T-helper 1 cell treated with Interleukin-12 subunit alpha and Interleukin-12 subunit beta and Interleukin-4 antibody, amounts not matched to agents 30 μg/mL and 1 μg/mL, for 36 hours (primary cell): ENCODE results near the gene AUTS2.

Experiments used
- H3K27ac Mint-ChIP-seq: one replicate; pipeline ENCODE4 v1.8.0; 2021; ENCODE audit warnings: mild to moderate bottlenecking, mixed read lengths
- H3K27me3 Mint-ChIP-seq: one replicate; pipeline ENCODE4 v1.8.0; 2021; ENCODE audit warnings: low read depth, mixed read lengths
- H3K36me3 Mint-ChIP-seq: one replicate; pipeline ENCODE4 v1.8.0; 2021; ENCODE audit warnings: low read depth, mixed read lengths
- H3K4me1 Mint-ChIP-seq: one replicate; pipeline ENCODE4 v1.8.0; 2021; ENCODE audit warnings: low read depth, mixed read lengths
- H3K4me3 Mint-ChIP-seq: one replicate; pipeline ENCODE4 v1.8.0; 2021; ENCODE audit warnings: mild to moderate bottlenecking, moderate library complexity, mixed read lengths
- H3K9me3 Mint-ChIP-seq: one replicate; pipeline ENCODE4 v1.8.0; 2021; ENCODE audit warnings: mixed read lengths

AUTS2 gene

GRCh38 chr7:70758646-70759045 lies 1160.4 kb downstream of the AUTS2 start:
- Mint-ChIP-seq H3K27me3 (no peaks in the 10 kb centered on the region), H3K27ac (no peak overlapping the region), H3K4me1 (peaks cover 5% of the 10 kb centered on the region), H3K9me3 (peaks cover 4% of the 10 kb centered on the region), H3K4me3 (no peak overlapping the region), H3K36me3 (no peaks in the 10 kb centered on the region)

- Mint-ChIP-seq H3K4me3 (no peak overlapping the region), H3K4me1 (peaks cover 10% of the 10 kb centered on the region), H3K27ac (no peak overlapping the region)
Measured at GRCh38 chr7:70759674-70760073, 1161.4 kb downstream of the AUTS2 start.

GRCh38 chr7:70761711-70762328 lies 1163.5 kb downstream of the AUTS2 start:
- H3K9me3 Mint-ChIP-seq = peaks cover 4% of the 10 kb centered on the region
- H3K4me3 Mint-ChIP-seq = no peak overlapping the region
- no peaks in the 10 kb centered on the region for H3K36me3 Mint-ChIP-seq
- H3K4me1 Mint-ChIP-seq = peaks cover 12% of the 10 kb centered on the region
- H3K27me3 Mint-ChIP-seq = no peaks in the 10 kb centered on the region
- no peak overlapping the region for H3K27ac Mint-ChIP-seq

More at GRCh38 chr7:70759674-70760073, 1161.4 kb downstream of the AUTS2 start:
- Mint-ChIP-seq H3K27me3 (no peaks in the 10 kb centered on the region), H3K9me3 (peaks cover 4% of the 10 kb centered on the region), H3K36me3 (no peaks in the 10 kb centered on the region)

GRCh38 chr7:70762696-70763095 lies 1164.4 kb downstream of the AUTS2 start:
- Mint-ChIP-seq H3K36me3 (no peaks in the 10 kb centered on the region), H3K4me1 (peaks cover 12% of the 10 kb centered on the region), H3K27me3 (no peaks in the 10 kb centered on the region), H3K4me3 (no peak overlapping the region), H3K9me3 (peaks cover 4% of the 10 kb centered on the region), H3K27ac (no peak overlapping the region)

GRCh38 chr7:70763961-70764691 lies 1165.9 kb downstream of the AUTS2 start:
- H3K27me3 Mint-ChIP-seq = no peaks in the 10 kb centered on the region
- peak overlapping the region; percentile 56 for H3K4me3 Mint-ChIP-seq
- H3K9me3 Mint-ChIP-seq = no peaks in the 10 kb centered on the region
- peaks cover 12% of the 10 kb centered on the region for H3K4me1 Mint-ChIP-seq
- H3K36me3 Mint-ChIP-seq = no peaks in the 10 kb centered on the region
- H3K27ac Mint-ChIP-seq = peak overlapping the region; percentile 73

- Mint-ChIP-seq H3K27me3 (no peaks in the 10 kb centered on the region), H3K4me3 (peak overlapping the region; percentile 56), H3K4me1 (peaks cover 12% of the 10 kb centered on the region), H3K27ac (no peak overlapping the region), H3K36me3 (no peaks in the 10 kb centered on the region), H3K9me3 (no peaks in the 10 kb centered on the region)
Measured at GRCh38 chr7:70764701-70765208, 1166.5 kb downstream of the AUTS2 start.

GRCh38 chr7:70765651-70766050 lies 1167.4 kb downstream of the AUTS2 start:
- no peak overlapping the region for H3K4me3 Mint-ChIP-seq
- H3K27ac Mint-ChIP-seq = no peak overlapping the region
- H3K4me1 Mint-ChIP-seq = peaks cover 12% of the 10 kb centered on the region
- H3K9me3 Mint-ChIP-seq = no peaks in the 10 kb centered on the region
- no peaks in the 10 kb centered on the region for H3K27me3 Mint-ChIP-seq
- H3K36me3 Mint-ChIP-seq = no peaks in the 10 kb centered on the region

- Mint-ChIP-seq H3K4me3 (no peak overlapping the region), H3K4me1 (peaks cover 12% of the 10 kb centered on the region), H3K36me3 (no peaks in the 10 kb centered on the region), H3K27ac (no peak overlapping the region), H3K9me3 (no peaks in the 10 kb centered on the region), H3K27me3 (no peaks in the 10 kb centered on the region)
Measured at GRCh38 chr7:70766109-70766508, 1167.8 kb downstream of the AUTS2 start.

GRCh38 chr7:70766694-70767093 lies 1168.4 kb downstream of the AUTS2 start:
- no peak overlapping the region for H3K27ac Mint-ChIP-seq
- peaks cover 12% of the 10 kb centered on the region for H3K4me1 Mint-ChIP-seq
- no peaks in the 10 kb centered on the region for H3K27me3 Mint-ChIP-seq
- H3K36me3 Mint-ChIP-seq = no peaks in the 10 kb centered on the region
- no peak overlapping the region for H3K4me3 Mint-ChIP-seq
- no peaks in the 10 kb centered on the region for H3K9me3 Mint-ChIP-seq

- Mint-ChIP-seq H3K4me1 (no peaks in the 10 kb centered on the region), H3K27me3 (no peaks in the 10 kb centered on the region), H3K36me3 (no peaks in the 10 kb centered on the region), H3K4me3 (no peak overlapping the region), H3K27ac (no peak overlapping the region), H3K9me3 (no peaks in the 10 kb centered on the region)
Measured at GRCh38 chr7:70770154-70770553, 1171.9 kb downstream of the AUTS2 start.

GRCh38 chr7:70771451-70771850 lies 1173.2 kb downstream of the AUTS2 start:
- H3K4me1 Mint-ChIP-seq = peaks cover 9% of the 10 kb centered on the region
- no peak overlapping the region for H3K27ac Mint-ChIP-seq
- H3K4me3 Mint-ChIP-seq = no peak overlapping the region
- H3K27me3 Mint-ChIP-seq = no peaks in the 10 kb centered on the region
- H3K9me3 Mint-ChIP-seq = no peaks in the 10 kb centered on the region
- H3K36me3 Mint-ChIP-seq = no peaks in the 10 kb centered on the region

GRCh38 chr7:70772891-70773290 lies 1174.6 kb downstream of the AUTS2 start:
- Mint-ChIP-seq H3K9me3 (no peaks in the 10 kb centered on the region), H3K27me3 (no peaks in the 10 kb centered on the region), H3K36me3 (no peaks in the 10 kb centered on the region), H3K4me1 (peaks cover 15% of the 10 kb centered on the region), H3K4me3 (no peak overlapping the region), H3K27ac (no peak overlapping the region)

- Mint-ChIP-seq H3K4me1 (peaks cover 15% of the 10 kb centered on the region), H3K27ac (no peak overlapping the region), H3K9me3 (no peaks in the 10 kb centered on the region), H3K36me3 (no peaks in the 10 kb centered on the region), H3K4me3 (no peak overlapping the region), H3K27me3 (no peaks in the 10 kb centered on the region)
Measured at GRCh38 chr7:70773406-70773805, 1175.1 kb downstream of the AUTS2 start.

- no peaks in the 10 kb centered on the region for H3K9me3 Mint-ChIP-seq
- peaks cover 20% of the 10 kb centered on the region for H3K4me1 Mint-ChIP-seq
- H3K4me3 Mint-ChIP-seq = no peak overlapping the region
- H3K27ac Mint-ChIP-seq = no peak overlapping the region
- H3K36me3 Mint-ChIP-seq = no peaks in the 10 kb centered on the region
- H3K27me3 Mint-ChIP-seq = no peaks in the 10 kb centered on the region
Measured at GRCh38 chr7:70774950-70775527, 1176.8 kb downstream of the AUTS2 start.
